GM08714 (cell line): ENCODE data around the gene CTIF.

ENCODE experiments used
- H3K4me3 ChIP-seq: fragments of 200-500 bp; sonication (Bioruptor generic); 2 replicates; pipeline ENCODE4 v1.5.1; 2014; ENCODE audit warnings: mild to moderate bottlenecking, low read length, inconsistent platforms
- ZNF274 ChIP-seq: IDR thresholded peaks from 2 replicates; pipeline ENCODE4 v1.6.1; 2012; ENCODE audit warnings: mild to moderate bottlenecking, low read depth, low read length

The CTIF gene

GRCh38 chr18:48634975-48635374, 96.1 kb downstream of the CTIF start:
- H3K4me3 ChIP-seq = no peak overlapping the region
- TF ChIP-seq ZNF274 = no peak

GRCh38 chr18:48635806-48636205, 97.0 kb downstream of the CTIF start:
- no peak overlapping the region for H3K4me3 ChIP-seq
- no peak for TF ChIP-seq ZNF274

GRCh38 chr18:48636436-48636835, 97.6 kb downstream of the CTIF start:
- no peak overlapping the region for H3K4me3 ChIP-seq
- no peak for TF ChIP-seq ZNF274

- TF ChIP-seq ZNF274 = no peak
- H3K4me3 ChIP-seq = no peak overlapping the region
Observed at GRCh38 chr18:48637081-48637990, 98.5 kb downstream of the CTIF start.

GRCh38 chr18:48638451-48638850, 99.6 kb downstream of the CTIF start:
- no peak for TF ChIP-seq ZNF274
- H3K4me3 ChIP-seq = no peak overlapping the region

GRCh38 chr18:48638896-48639771, 100.3 kb downstream of the CTIF start:
- TF ChIP-seq ZNF274 = no peak
- no peak overlapping the region for H3K4me3 ChIP-seq

GRCh38 chr18:48639772-48640432, 101.1 kb downstream of the CTIF start:
- no peak overlapping the region for H3K4me3 ChIP-seq

GRCh38 chr18:48640566-48641270, 101.9 kb downstream of the CTIF start:
- no peak for TF ChIP-seq ZNF274
- H3K4me3 ChIP-seq = no peak overlapping the region

More at GRCh38 chr18:48639772-48640432, 101.1 kb downstream of the CTIF start:
- TF ChIP-seq ZNF274 = no peak

GRCh38 chr18:48641981-48642380, 103.2 kb downstream of the CTIF start:
- no peak overlapping the region for H3K4me3 ChIP-seq
- TF ChIP-seq ZNF274 = no peak

- no peak overlapping the region for H3K4me3 ChIP-seq
- TF ChIP-seq ZNF274 = no peak
Observed at GRCh38 chr18:48642503-48642902, 103.7 kb downstream of the CTIF start.

- no peak for TF ChIP-seq ZNF274
- H3K4me3 ChIP-seq = no peak overlapping the region
Observed at GRCh38 chr18:48643262-48643661, 104.4 kb downstream of the CTIF start.

- no peak for TF ChIP-seq ZNF274
- no peak overlapping the region for H3K4me3 ChIP-seq
Observed at GRCh38 chr18:48644029-48644428, 105.2 kb downstream of the CTIF start.

- TF ChIP-seq ZNF274 = no peak
- no peak overlapping the region for H3K4me3 ChIP-seq
Observed at GRCh38 chr18:48645427-48646002, 106.7 kb downstream of the CTIF start.
